Upper lobe of right lung (tissue), 1 donor: ENCODE data around the gene PLCB3. TPM values are rescaled to one million over a fixed set of nuclear protein-coding genes. Genes with fewer than 3 reads are reported as not detected.
A peak's percentile ranks its signal among the peaks of the same experiment; 100 is the strongest.

Source experiments
- ATAC-seq: fragments of 200-7000 bp; cut with Tn5 transposase; one replicate; pipeline ENCODE4 v1.9.1; 2020; ENCODE audit warnings: mild to moderate bottlenecking, moderate library complexity
- DNase-seq: peaks from one replicate; pipeline ENCODE4 v3.0.0-alpha.2; 2020
- H3K27ac ChIP-seq: fragments of 200-600 bp; one replicate; pipeline ENCODE4 v1.8.0; 2022
- H3K27me3 ChIP-seq: fragments of 200-600 bp; one replicate; pipeline ENCODE4 v1.8.0; 2022; ENCODE audit warnings: mild to moderate bottlenecking
- H3K36me3 ChIP-seq: fragments of 200-600 bp; one replicate; pipeline ENCODE4 v1.8.0; 2022
- H3K4me1 ChIP-seq: fragments of 200-600 bp; one replicate; pipeline ENCODE4 v1.8.0; 2022
- H3K4me3 ChIP-seq: fragments of 200-600 bp; one replicate; pipeline ENCODE4 v1.8.0; 2022; ENCODE audit warnings: mild to moderate bottlenecking
- H3K9me3 ChIP-seq: fragments of 200-600 bp; one replicate; pipeline ENCODE4 v1.8.0; 2022
- CTCF ChIP-seq: fragments of 200-600 bp; IDR thresholded peaks from one replicate; pipeline ENCODE4 v1.8.0; 2022; ENCODE audit warnings: antibody characterized with exemption
- intact Hi-C: fragments of 100-400 bp; cut with DNase I; formaldehyde crosslinking; loops from one replicate; pipeline ENCODE4 v1.11.0; 2022
- total RNA-seq: library from RNA; stranded (reverse); fragmentation: NEBNext Ultra II Directional; extraction: Animal tissue kit (Norgen Biotek cat#: 25700); gene quantifications from one replicate; pipeline ENCODE4 v1.2.1, GENCODE V29; 2021
- donor health status: DM: no; HTN: yes; CAD: no; lungs with severe emphysema.

The PLCB3 gene
- total RNA-seq, 1 donor from 2014 or later = 32.4 TPM

- H3K36me3 ChIP-seq = peaks cover 12% of the 10 kb centered on the region
- no peak for ATAC-seq
- no peaks in the 10 kb centered on the region for H3K27me3 ChIP-seq
- H3K9me3 ChIP-seq = no peaks in the 10 kb centered on the region
- intact Hi-C loops = no loop called here
- no peak for DNase-seq
- H3K4me1 ChIP-seq = peaks cover 26% of the 10 kb centered on the region
- H3K4me3 ChIP-seq = peak overlapping the region; percentile 89
- H3K27ac ChIP-seq = no peak overlapping the region
- no peak for TF ChIP-seq CTCF
Measured at GRCh38 chr11:64250415-64251015, 815 bp upstream of the PLCB3 start.

GRCh38 chr11:64251753-64252002 is 348 bp downstream of the PLCB3 start:
- H3K27ac ChIP-seq = peak overlapping the region; percentile 72
- ATAC-seq (no peak), DNase-seq (no peak)
- no peaks in the 10 kb centered on the region for H3K27me3 ChIP-seq
- TF ChIP-seq CTCF = no peak
- intact Hi-C loops = no loop called here
- peaks cover 26% of the 10 kb centered on the region for H3K4me1 ChIP-seq
- peak overlapping the region; percentile 89 for H3K4me3 ChIP-seq
- H3K36me3 ChIP-seq = peaks cover 19% of the 10 kb centered on the region
- H3K9me3 ChIP-seq = no peaks in the 10 kb centered on the region

GRCh38 chr11:64252003-64252872 is 908 bp downstream of the PLCB3 start:
- peak overlapping the region; percentile 51 for H3K27ac ChIP-seq
- ATAC-seq (peak; percentile 62), DNase-seq (peak; percentile 85)
- H3K4me1 ChIP-seq = peaks cover 26% of the 10 kb centered on the region
- TF ChIP-seq CTCF = peak; percentile 30
- no peaks in the 10 kb centered on the region for H3K9me3 ChIP-seq
- H3K4me3 ChIP-seq = peak overlapping the region; percentile 89
- no peaks in the 10 kb centered on the region for H3K27me3 ChIP-seq
- peaks cover 25% of the 10 kb centered on the region for H3K36me3 ChIP-seq
- intact Hi-C loops = no loop called here

GRCh38 chr11:64253043-64253442 is 1.7 kb downstream of the PLCB3 start:
- H3K4me3 ChIP-seq = peak overlapping the region; percentile 89

GRCh38 chr11:64253481-64253880 is 2.2 kb downstream of the PLCB3 start:
- intact Hi-C loops = no loop called here
- DNase-seq (peak; percentile 61), ATAC-seq (no peak)
- Histone ChIP-seq H3K9me3 (no peaks in the 10 kb centered on the region), H3K27ac (no peak overlapping the region), H3K4me3 (no peak overlapping the region), H3K36me3 (peaks cover 35% of the 10 kb centered on the region), H3K4me1 (peaks cover 20% of the 10 kb centered on the region), H3K27me3 (no peaks in the 10 kb centered on the region)
- TF ChIP-seq CTCF = no peak

More at GRCh38 chr11:64253043-64253442, 1.7 kb downstream of the PLCB3 start:
- TF ChIP-seq CTCF = no peak
- Histone ChIP-seq H3K4me1 (peaks cover 20% of the 10 kb centered on the region), H3K9me3 (no peaks in the 10 kb centered on the region), H3K27me3 (no peaks in the 10 kb centered on the region), H3K36me3 (peaks cover 31% of the 10 kb centered on the region), H3K27ac (no peak overlapping the region)
- DNase-seq (peak; percentile 54), ATAC-seq (no peak)
- intact Hi-C loops = no loop called here
